ENCODE results near the gene AHNAK2.

AHNAK2 gene

DNA sequence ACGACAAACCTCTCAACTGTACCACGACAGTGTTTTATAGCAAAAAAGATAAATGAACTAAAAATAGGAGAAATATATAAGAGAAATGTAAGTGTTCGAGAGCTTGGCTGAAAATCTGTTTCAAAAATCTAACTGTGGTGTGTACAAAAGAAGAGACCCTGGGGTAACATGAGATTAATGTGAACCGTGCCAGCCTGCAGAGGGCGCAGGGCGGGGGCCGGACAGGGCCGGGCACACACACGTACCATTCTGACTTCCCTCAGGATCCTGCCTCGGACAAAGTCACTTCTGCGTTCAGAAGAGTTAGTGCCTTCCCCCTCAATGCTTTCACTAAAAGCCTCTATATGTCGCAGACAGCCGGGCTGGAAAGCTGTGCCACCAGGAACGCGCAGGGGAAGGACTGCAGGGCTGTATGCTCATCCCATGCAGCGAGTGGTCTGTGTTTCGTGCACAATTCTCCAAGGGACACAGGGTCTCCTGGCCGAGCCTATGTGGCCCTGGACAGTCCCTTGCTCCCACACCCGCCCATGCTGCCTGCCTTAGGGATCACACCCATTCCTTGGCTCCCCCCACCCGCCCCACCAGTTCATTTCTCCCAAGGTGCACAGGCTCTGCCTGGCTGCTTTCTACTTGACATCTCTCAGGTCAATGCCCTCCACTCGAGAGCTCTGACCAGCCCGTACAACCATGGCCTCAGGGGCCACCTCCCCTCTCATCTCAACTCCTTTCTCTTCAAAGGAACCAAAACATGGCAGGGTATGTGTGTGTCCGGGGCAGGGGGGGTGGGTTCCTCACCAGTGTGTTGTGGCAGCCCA lies 34.2 kb upstream of the AHNAK2 start:
- DNase-seq (ENCODE audit: low read depth in 4 of 4, low spot score in 1 of 4), result no peak

DNA sequence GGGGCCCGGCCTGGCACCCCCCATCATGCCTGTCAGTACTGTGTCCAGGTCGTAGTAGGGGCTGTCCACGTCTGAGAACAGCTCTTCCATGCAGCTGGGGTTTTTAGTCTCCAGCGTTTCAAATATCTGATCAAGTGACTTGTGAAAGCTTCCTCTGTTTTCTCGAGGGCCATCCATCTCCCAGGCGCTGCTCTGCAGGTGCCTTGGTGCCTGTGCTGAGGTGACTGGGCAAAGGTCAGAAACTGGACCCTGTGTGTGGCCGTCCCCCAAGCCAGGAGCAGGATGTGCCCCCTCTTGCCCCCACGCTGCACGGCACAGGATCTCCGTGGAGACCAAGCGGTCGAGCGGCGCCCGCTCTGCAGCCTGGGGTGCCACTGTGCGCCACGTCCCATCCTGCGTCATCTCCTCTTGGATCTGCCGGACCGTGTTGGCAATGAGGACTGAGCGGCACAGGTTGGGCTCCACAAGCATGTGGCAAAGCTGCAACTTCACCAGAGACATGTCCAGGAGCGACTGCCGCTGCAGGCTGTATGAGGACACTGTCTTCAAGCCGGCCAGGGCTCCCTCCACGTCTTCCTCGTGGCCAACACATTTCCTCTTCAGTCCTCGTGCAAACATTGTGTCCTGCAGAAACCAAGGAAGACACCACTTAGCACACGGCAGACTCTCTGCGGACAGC lies 33.3 kb upstream of the AHNAK2 start:
- no peak for DNase-seq (ENCODE audit: low read depth in 4 of 4, low spot score in 1 of 4)

DNA sequence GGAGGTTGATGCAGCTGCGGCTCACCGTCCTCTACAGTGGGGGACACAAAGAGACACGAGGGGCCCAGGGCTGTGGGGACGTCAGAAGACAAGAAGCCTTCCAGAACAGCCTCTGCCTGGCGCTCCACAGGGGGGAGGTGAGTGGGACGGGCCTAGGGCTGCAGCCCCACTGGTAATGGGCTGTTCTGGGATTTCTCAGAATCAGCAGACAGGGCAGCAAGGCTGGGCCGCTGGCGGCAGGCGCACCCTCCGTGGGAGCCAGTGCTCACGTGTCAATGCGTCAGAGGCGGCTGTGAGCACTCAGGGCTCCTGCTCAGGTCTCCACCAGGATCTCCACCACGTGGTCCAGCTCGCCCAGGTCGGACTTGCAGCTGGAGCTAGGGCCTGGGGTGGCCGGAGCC lies 32.7 kb upstream of the AHNAK2 start:
- DNase-seq (ENCODE audit: low read depth in 4 of 4, low spot score in 1 of 4), result no peak

DNA sequence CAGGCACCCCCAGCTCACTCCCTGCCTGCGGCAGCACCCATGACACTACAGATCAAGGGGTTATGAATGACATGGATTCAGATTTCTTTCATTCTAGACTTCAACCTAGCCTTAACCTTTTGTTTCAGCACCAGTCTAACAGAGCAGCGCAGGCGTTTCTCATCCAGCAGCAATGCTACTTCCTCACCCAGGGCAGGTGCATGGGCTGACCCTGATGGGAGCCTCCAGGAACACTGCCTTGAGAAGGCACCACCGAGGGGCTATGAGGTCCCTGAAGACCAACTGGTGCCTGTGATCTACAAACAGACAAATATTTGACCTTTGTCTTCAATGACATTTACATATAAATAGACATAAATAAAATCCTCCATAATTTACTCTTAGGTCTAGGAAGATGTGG lies 31.9 kb upstream of the AHNAK2 start:
- no peak for DNase-seq (ENCODE audit: low read depth in 4 of 4, low spot score in 1 of 4)

DNA sequence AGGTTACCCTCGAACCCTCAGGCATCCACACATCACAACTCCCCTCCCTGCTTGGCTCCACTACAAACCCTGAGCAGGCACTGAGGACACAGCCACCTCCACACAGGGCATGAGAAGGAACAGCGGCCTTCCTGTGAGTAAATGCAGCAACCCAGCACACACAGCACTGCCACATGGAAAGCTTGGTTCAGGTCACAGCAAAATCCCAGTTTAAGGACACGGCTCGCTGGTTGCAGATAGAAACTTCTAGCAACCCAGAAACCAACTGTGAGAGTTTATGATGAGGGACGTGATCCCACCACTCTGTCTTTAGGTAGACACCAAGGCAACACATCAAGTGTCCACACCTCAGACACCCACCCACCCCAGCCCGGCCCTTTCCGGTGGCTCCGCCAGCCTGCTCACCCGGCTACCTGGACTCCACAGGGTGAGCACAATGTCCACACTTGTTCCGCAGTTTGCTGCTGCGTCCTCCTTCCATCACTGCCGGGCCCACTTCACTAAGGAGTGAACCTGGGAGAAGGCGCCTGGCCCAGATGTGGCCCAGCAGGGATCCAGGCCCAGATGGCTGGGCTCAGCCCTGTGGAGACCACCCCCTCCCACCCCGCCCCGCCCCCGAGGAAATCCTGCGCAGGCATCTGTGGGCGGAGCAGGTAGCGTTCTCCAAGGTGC lies 29.6 kb upstream of the AHNAK2 start:
- DNase-seq (ENCODE audit: low read depth in 4 of 4, low spot score in 1 of 4), result no peak

DNA sequence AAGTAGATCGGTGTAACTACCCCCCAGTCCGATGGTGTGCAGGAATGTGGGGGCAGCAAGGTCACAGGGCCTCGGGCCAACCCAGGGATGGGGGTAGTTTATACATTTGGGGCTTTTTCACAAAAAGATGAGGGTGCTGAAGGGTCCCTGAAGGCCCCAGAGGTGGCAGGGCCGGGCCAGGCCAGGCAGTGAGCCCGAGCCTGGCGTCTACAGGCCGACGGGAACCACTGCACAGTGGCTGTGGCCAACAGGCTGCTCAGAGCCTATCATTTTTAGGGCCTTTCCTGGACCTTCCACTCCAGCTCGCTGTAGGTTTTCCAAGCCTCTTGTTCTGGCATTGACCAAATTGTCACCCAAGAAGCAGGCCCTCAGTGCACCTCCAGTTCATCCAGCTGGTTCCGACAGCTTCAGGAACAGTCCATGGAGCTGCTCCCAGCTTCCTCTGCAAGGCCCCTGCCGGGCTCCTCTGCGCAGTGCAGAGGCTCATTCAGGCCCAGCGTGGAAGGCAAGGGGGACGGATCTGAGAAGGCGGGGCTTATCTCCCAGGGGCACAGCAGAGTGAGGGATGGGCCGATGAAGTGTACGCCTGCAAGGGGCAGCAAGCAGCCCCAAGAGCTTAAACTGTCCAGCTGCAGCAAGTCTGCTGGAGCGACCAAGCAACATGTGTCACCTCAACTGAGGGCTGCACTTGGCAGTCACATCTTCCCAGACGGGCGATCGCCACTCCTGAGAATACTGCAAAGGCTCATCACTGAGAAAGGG lies 28.8 kb upstream of the AHNAK2 start:
- DNase-seq (ENCODE audit: low read depth in 4 of 4, low spot score in 1 of 4), result no peak

DNA sequence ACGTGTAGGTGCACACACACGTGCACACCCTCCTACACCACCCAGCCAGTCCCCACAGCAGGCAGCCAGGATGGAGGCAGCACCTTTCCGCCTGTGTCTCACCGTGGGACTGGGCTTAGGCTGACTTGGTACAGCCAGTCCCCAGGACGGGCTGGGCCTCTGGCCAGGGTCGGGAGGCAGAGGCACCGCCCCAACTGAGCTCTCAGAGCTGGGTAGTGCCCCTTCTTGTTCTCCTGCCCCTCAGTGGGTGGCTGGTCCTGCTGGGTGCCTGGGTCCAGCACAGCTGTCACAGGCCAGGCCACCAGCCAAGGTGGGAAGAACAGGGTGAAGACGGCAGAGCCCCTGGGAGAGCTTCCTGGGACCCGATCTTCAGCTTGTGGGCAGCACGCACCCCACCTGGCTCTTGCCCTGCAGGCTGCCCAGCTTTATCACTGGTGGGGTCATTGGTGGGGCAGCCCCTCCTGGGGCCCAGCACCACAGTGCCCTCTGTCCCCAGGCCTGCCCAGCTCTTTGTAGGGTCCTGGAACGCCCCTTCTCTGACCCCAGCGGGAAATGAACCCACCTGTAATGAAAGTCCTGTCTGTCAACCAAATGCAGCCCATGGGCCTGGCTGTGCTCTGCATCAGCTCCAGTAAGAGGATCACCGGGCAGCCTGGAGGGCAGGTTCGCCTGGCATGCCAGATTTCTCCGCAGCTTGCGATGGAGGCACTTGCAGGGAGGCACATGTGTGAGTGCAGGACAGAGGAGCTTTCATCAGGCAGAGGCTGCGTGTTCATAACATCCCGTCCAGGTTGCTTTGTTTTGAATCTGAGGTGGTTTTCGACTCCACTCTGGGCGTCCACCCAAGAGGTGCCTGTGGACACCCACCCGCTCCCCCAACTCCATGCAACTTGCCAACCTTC lies 28.0 kb upstream of the AHNAK2 start:
- DNase-seq (ENCODE audit: low read depth in 4 of 4, low spot score in 1 of 4), result no peak

DNA sequence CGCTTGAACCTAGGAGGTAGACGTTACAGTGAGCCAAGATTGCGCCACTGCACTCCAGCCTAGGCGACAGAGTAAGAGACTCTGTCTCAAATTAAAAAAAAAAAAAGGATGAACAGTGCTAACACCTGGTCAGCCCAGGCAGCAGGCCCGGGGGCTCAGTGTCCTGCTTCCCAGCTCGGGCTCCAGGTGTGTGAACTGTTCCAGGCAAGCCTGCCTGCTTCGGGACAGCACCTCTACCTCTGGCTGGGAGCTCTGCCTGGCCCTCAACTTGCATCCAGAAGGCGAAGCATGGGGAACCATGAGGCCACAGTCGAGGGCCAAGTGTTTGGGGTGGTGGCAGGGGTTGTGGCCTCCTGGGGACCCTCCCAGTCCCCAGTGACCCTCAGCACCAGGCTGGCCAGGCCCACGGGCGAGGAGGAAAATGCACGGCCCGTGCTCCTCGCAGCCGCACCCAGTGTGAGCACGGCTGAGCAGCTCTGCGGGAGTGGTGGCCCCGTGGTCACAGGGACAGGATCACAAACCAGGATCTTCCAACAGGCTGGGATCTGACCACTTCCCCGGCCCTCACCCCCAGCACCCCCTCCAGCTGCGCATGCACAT lies 27.3 kb upstream of the AHNAK2 start:
- DNase-seq (ENCODE audit: low read depth in 4 of 4, low spot score in 1 of 4), result no peak

DNA sequence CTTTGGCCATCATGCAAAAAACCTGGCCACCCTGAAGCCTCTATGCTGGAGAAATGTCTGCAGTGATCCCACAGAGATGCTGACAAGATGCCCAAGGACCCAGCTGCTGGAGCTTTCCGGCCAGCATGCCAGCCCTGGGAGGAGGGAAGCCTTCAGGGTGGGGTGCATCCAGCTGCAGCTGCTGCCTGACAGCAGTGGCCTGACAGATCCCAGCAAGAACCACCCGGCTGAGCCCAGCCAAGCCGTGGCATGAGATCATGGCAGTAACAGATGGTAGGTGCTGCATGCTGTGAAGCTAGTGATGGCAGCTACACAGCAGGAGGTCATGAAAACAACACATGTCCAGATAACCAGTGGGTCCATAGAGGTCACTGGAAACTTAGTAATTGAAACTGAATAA lies 21.2 kb upstream of the AHNAK2 start:
- no peak for DNase-seq (ENCODE audit: low read depth in 4 of 4, low spot score in 1 of 4)

DNA sequence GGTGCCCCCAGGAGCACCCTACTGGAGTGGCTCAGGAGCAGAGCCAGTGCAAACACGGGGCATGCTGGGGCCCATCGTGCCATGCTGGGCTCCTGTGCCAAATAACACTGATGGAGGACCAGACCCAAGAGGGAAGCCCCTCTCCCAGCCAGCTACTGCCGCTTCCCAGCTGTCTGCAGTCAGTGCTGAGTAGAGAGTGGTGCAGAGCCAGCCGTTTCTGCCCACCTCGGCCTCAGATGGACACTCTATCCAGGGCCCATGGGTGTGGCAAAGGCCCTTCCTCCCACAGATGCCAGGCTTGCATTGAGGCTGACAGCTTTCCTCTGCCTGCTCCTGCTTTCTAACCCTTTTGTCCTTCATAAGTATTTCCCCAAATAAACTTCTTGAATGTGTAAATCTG lies 20.6 kb upstream of the AHNAK2 start:
- no peak for DNase-seq (ENCODE audit: low read depth in 4 of 4, low spot score in 1 of 4)

DNA sequence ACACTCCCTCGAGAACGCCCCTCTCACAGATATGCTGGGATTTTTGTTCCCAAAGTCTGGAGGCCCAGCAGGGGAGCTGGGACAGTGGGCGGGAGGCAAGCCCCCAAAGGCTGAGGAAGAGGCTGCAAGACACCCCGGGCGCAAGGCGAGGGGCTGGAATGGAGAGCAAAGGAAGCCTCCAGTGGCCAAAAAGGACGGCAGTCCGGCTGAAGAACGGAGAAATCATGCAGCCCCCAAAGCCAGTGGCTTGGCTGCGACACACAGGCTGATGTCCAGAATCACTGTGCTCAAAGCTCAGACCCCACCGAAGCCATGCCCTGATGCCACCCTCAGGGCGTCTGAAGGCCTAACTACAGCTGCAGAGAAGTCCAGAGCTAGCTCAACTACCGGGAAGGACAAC lies 18.3 kb upstream of the AHNAK2 start:
- DNase-seq (ENCODE audit: low read depth in 4 of 4, low spot score in 1 of 4), result no peak

DNA sequence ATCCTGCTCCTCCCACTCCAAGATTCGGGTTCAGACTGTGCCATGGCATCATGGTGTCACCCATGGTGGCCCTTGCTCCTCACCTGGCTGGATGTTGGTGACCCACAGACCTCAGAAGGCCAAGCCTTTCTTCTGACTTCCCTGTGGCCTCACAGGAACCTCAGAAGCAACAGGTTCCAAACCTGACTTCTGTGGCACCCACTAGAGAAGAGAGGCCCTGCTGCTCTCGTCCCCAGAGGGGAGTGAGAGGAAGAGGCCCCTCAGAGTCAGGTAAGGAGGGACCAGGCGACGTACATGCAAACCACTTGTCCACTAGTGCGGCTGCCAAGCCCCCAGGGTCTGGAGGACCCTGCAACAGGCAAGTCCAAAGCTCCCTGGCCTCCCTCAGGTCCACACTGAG lies 17.9 kb upstream of the AHNAK2 start:
- DNase-seq (ENCODE audit: low read depth in 4 of 4, low spot score in 1 of 4), result no peak

DNA sequence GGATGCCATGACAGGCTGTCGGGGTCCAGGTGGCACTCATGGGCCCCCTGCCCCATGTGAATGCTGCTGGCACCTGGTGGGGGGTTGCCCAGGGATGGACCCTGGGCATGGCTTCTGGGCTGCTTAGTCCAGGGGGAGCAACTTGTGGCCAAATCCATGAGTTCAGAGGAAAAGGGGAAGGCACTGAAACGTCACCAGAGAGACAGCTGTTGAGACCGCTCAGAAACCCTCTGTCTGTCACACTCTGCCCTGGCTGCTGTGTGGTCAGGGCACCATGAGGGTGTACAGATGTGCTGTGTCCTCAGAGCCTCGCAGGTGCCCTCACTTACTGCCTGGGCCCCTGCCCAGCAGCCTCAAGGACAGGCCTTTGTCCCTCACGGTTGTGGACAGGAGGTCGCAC lies 16.8 kb upstream of the AHNAK2 start:
- no peak for DNase-seq (ENCODE audit: low read depth in 4 of 4, low spot score in 1 of 4)

DNA sequence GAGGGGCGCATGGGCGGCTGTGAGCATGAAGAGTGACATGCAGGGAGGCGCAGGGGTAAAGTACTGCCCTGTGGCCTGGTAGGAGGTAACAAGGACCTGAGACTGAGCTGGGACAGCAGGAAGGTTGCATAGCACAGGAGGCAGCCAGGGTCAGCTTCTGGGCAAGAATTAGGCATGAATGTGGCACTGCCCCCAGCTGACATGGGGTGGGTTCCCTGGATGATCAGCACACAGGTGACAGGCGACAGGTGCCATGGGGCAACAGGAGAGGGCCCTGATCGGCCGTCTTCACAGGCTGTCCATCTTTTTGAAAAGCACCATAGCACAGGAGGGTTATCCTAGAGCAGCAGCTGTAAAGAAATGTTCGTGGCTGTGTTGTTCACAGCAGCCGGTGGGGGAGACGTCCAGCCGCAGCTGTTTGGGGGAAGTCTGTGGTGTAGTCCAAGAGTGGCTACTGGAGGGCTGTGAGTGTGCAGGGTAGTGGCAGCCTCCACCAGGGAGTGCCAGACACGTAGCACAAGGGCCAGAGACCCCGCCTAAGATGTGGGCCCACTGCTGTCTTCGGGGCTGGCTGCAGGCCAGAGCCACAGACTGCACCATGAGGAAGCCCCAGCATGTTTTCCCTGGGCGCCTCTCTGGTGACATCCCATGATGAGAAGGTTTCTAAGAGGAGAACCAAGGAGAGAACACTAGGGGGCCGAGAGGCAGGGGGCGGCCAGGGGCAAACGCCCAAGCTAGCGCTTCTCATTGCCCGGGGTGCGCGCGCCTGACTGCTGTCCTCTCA lies 15.8 kb upstream of the AHNAK2 start:
- DNase-seq (ENCODE audit: low read depth in 4 of 4, low spot score in 1 of 4), result no peak

DNA sequence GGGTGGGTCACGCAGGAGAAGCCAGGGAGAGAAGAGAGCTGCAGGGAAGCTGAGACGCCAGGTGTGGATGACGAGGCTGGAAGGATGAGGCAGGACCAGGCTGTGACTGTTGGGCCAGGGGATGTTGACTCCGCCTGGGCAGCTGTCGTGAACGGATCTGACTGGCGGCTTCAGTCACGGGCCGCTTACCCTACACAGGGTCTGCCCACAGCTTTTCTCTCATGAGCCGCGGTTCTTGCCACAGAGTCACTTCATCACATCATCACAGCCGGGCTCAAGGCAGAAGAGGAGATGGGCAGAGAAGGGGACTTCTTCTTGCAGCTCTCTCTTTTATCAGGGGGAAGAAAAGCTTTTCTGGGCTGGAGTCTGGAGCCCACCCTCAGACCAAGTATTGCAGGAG lies 15.1 kb upstream of the AHNAK2 start:
- DNase-seq (ENCODE audit: low read depth in 4 of 4, low spot score in 1 of 4), result no peak

DNA sequence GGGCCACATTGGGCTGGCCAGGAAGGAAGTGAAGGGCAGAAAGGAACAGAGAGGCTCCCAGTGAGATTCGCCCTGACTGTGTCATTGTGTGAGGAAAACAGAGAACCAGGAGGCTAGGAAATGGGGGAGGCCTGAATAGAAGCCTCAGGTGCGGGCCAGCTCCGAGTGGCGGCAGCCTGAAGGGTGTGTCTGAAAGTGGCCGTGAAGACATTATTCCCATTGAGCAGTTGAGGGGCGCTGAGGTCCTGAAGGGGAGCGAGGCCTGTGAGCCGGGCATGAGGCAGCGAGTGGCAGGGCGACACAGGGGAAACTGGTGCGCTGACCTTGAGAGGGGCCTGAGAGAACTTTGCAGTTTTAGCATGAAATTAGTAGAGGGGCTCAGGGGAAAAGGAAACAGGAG lies 14.3 kb upstream of the AHNAK2 start:
- DNase-seq (ENCODE audit: low read depth in 4 of 4, low spot score in 1 of 4), result no peak

DNA sequence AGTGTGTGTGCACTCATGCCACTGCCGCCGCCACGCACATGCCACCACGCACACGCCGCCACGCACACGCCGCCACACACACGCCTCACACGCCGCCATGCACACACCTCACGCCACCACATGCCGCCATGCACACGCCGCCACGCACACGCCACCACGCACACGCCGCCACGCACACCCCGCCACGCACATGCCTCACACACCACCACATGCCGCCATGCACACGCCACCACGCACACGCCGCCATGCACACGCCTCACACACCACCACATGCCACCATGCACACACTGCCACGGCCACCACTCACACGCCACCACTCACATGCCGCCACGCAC lies 13.7 kb upstream of the AHNAK2 start:
- no peak for DNase-seq (ENCODE audit: low read depth in 4 of 4, low spot score in 1 of 4)

DNA sequence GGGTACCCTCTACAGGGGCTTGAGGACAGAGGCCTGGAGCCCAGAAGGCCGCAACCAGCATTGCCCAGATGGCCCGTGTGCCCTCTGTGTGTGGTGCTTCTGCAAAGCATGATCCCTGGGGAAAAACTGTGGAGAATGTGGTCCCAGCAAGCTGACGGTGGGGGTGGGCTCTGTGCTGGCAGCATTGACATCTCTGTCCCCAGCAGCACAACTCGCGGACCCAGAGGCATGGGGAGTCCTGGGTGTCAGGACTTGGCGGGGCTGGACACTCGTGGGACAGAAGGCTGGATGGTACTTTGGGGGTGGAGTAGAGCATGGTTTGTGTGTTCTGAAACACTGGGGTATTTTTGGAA lies 11.8 kb upstream of the AHNAK2 start:
- DNase-seq (ENCODE audit: low read depth in 4 of 4, low spot score in 1 of 4), result no peak

DNA sequence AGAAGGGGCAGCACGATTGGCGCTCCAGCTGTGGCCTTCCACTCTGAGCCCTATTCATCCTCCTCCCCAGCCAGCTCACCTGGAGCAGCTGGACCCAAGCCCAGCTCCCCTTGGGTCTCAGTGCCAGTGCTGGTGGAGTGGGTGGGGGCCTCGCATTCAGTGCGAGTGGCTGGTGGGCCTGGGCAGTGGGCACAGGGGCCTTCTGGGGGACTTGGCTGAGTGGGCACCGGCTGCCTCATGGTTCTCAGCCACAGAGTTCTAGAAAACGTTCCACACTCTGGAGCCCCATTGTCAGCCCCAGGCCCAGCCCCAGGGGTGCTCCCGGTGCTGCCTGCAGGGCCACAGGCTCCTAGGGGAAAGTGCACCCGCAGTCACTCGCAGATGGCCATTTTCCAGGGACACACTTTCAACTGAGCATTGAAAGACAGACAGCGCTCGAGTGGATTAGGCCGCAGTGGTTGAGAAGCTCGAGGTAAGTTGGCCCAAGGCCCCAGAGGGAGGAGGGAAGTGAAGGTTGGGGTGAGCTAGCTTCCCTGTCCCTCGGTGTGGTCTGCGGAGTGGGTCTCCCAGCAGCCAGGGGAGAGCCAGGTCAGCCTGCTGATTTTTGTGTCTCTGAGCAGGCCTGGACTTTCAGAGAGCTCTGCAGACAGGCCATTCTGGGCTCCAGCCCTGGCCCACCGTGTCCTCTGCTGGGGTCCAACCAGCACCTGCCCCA lies 11.2 kb upstream of the AHNAK2 start:
- DNase-seq (ENCODE audit: low read depth in 4 of 4, low spot score in 1 of 4), result no peak

Data from stimulated activated CD4-positive, alpha-beta T cell treated with anti-CD3 and anti-CD28 coated beads, Interleukin-1b, Interleukin-23, amount 100 ng/mL, for 24 hours (primary cell).